ENCODE results near the gene IQSEC1.
A peak's percentile ranks its signal among the peaks of the same experiment; 100 is the strongest.
"Not testable (repeated sequence)": the region's sequence is repeated elsewhere in the genome, so short reads cannot be mapped to it uniquely, and the experiment has no call there.

The IQSEC1 gene

GRCh38 chr3:12884186-12884680, 189.0 kb downstream of the IQSEC1 start:
- peak in 45 of 56 donors; percentile 13 to 79 (median 51) for DNase-seq

GRCh38 chr3:12882336-12883310, 190.6 kb downstream of the IQSEC1 start:
- no peak for DNase-seq

GRCh38 chr3:12881858-12882257, 191.4 kb downstream of the IQSEC1 start:
- not testable (repeated sequence) for DNase-seq

GRCh38 chr3:12879191-12879815, 193.9 kb downstream of the IQSEC1 start:
- peak in 31 of 56 donors; percentile 12 to 70 (median 36) for DNase-seq

GRCh38 chr3:12878758-12879157, 194.5 kb downstream of the IQSEC1 start:
- not testable (repeated sequence) for DNase-seq

- no peak for DNase-seq
Measured at GRCh38 chr3:12878141-12878574, 195.1 kb downstream of the IQSEC1 start.

- DNase-seq = no peak
Measured at GRCh38 chr3:12877040-12877439, 196.2 kb downstream of the IQSEC1 start.

- DNase-seq = peak in 2 of 56 donors; percentile 36 to 38
Measured at GRCh38 chr3:12875857-12876836, 197.1 kb downstream of the IQSEC1 start.

GRCh38 chr3:12871404-12871983, 201.7 kb downstream of the IQSEC1 start:
- no peak for DNase-seq

- peak in 2 of 56 donors; percentile 10 to 15 for DNase-seq
Measured at GRCh38 chr3:12870942-12871341, 202.3 kb downstream of the IQSEC1 start.

GRCh38 chr3:12869035-12869621, 204.1 kb downstream of the IQSEC1 start:
- DNase-seq = peak in 5 of 56 donors; percentile 21 to 46 (median 30)

GRCh38 chr3:12868039-12869034, 204.9 kb downstream of the IQSEC1 start:
- peak in 51 of 56 donors; percentile 20 to 87 (median 70) for DNase-seq

- no peak for DNase-seq
Measured at GRCh38 chr3:12866836-12867235, 206.4 kb downstream of the IQSEC1 start.

- DNase-seq = no peak
Measured at GRCh38 chr3:12865271-12865670, 208.0 kb downstream of the IQSEC1 start.

- no peak for DNase-seq
Measured at GRCh38 chr3:12862387-12862786, 210.8 kb downstream of the IQSEC1 start.

GRCh38 chr3:12861611-12862010, 211.6 kb downstream of the IQSEC1 start:
- no peak for DNase-seq

- DNase-seq = no peak
Measured at GRCh38 chr3:12859840-12860239, 213.4 kb downstream of the IQSEC1 start.

- no peak for DNase-seq
Measured at GRCh38 chr3:12856626-12857025, 216.6 kb downstream of the IQSEC1 start.

GRCh38 chr3:12854565-12854964, 218.7 kb downstream of the IQSEC1 start:
- DNase-seq = peak in 1 of 56 donors; percentile 11

Data from nucleus accumbens (tissue), 56 donors.